ENCODE measurements around the gene PLA2G6. TPM values are rescaled to one million over a fixed set of nuclear protein-coding genes. Genes with fewer than 3 reads are reported as not detected.

Gene PLA2G6
- total and polyA plus RNA-seq, 2 of the 8 experiments (the other 6 are each of a cell fraction or from before 2014, with no cell fraction given): 13.2 to 21.0 TPM

DNA sequence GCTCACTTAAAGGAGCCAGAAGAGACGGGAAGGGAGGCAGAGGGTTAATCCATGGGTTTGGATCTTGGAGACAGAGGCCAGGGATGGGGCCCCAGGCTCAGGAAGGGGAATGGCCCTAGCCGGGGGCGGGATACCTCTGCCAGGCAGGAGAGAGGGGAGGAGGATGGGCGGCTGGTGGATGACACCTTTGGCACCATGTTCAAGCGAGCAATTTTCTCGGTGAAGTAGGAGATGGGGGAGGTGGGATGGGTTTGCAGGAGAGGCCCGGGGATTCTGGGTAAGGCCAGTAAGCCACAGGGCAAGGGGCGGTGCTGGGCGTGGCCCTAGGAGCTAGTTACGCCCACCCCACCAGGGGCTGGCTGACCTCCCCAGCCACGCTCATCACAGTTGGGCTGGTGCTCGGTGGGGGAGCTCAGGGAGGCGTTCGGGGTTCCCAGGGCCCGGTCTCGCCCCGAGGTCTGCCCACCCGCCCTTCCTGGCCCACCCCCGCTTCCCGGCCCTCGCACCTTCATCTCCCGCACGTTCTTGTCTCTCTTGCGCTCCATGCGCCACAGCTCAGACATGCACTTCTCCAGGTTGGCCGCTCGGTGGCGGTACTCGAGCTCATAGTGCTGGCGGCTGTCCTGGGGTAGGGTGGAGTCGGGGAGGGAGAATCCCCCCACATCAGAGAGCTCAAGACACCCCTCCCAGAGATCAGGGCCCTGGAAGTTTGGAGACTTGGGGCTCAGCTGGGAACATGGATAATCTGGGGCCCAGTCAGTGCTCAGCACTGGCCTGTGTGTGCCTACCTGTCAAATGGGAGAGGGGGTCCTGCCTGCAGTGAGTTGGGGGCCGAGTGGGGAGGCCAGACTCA lies 83.8 kb downstream of the PLA2G6 start (continued):
- no peak for TF ChIP-seq KDM1A (IDR thresholded peaks at IDR 0.05; ENCODE audit: borderline replicate concordance, low read length)
- TF ChIP-seq CHD2 (IDR thresholded peaks at IDR 0.05; ENCODE audit: low read length): no peak
- no peak for TF ChIP-seq YY1 (IDR thresholded peaks at IDR 0.05; ENCODE audit: low read depth, low read length)
- TF ChIP-seq CEBPB (IDR thresholded peaks at IDR 0.05; ENCODE audit: low read depth, low read length): no peak
- TF ChIP-seq CHD1 (IDR thresholded peaks at IDR 0.05; ENCODE audit: low read depth, low read length): no peak
- 0 out of 4 replicates have a peak, but pooled peaks of 1 of the 2 experiments have one; percentile 36 for TF ChIP-seq HDAC2 (IDR thresholded peaks at IDR 0.05; ENCODE audit: borderline replicate concordance in 1 of 2, low read depth in 2 of 2, low read length in 2 of 2)
- no peak for TF ChIP-seq SIX5 (IDR thresholded peaks at IDR 0.05; ENCODE audit: low read depth, low read length)
